Loucy (cell line): Measurements from ENCODE around the gene DAPL1.

Source experiments
- H2AFZ ChIP-seq: fragments of 200-600 bp; sonication (generic); 2 replicates; pipeline ENCODE4 v1.6.0; 2016; ENCODE audit warnings: antibody characterized with exemption, mild to moderate bottlenecking, low read length, moderate library complexity
- H3F3A ChIP-seq: fragments of 200-600 bp; 2 replicates; pipeline ENCODE4 v1.6.0; 2016; ENCODE audit warnings: antibody characterized with exemption, low read depth, mild to moderate bottlenecking
- H3K27me3 ChIP-seq: fragments of 200-600 bp; sonication (generic); 2 replicates; pipeline ENCODE4 v1.6.1; 2014; ENCODE audit warnings: low read length, mild to moderate bottlenecking; ENCODE audit not compliant: insufficient read depth, poor library complexity, severe bottlenecking
- H3K36me3 ChIP-seq: fragments of 200-600 bp; sonication (generic); 2 replicates; pipeline ENCODE4 v1.6.1; 2016; ENCODE audit warnings: low read length; ENCODE audit not compliant: insufficient read depth
- H3K4me1 ChIP-seq: fragments of 200-600 bp; sonication (generic); 2 replicates; pipeline ENCODE4 v1.5.1; 2014; ENCODE audit warnings: low read length, mild to moderate bottlenecking; ENCODE audit not compliant: insufficient read depth, poor library complexity, severe bottlenecking
- H3K4me2 ChIP-seq: fragments of 200-600 bp; sonication (generic); 2 replicates; pipeline ENCODE4 v1.6.0; 2014; ENCODE audit warnings: antibody characterized with exemption, low read length, low read depth, mild to moderate bottlenecking; ENCODE audit not compliant: poor library complexity, severe bottlenecking
- H3K4me3 ChIP-seq: fragments of 200-600 bp; sonication (generic); 2 replicates; pipeline ENCODE4 v1.5.1; 2014; ENCODE audit warnings: low read length, mild to moderate bottlenecking, mixed read lengths; ENCODE audit not compliant: poor library complexity, severe bottlenecking
- H3K79me2 ChIP-seq: fragments of 200-600 bp; sonication (generic); 2 replicates; pipeline ENCODE4 v1.6.1; 2014; ENCODE audit warnings: low read length; ENCODE audit not compliant: insufficient read depth
- H3K9ac ChIP-seq: fragments of 200-600 bp; sonication (generic); 2 replicates; pipeline ENCODE4 v1.6.0; 2014; ENCODE audit warnings: mild to moderate bottlenecking, low read depth, low read length, moderate library complexity; ENCODE audit not compliant: poor library complexity, severe bottlenecking
- H3K9me2 ChIP-seq: fragments of 200-600 bp; sonication (generic); replicated peaks from 2 replicates; pipeline ENCODE4 v1.6.1; 2016; ENCODE audit warnings: low read depth, low read length, mixed read lengths
- H3K9me3 ChIP-seq: fragments of 200-600 bp; sonication (generic); 2 replicates; pipeline ENCODE4 v1.6.1; 2014; ENCODE audit warnings: mild to moderate bottlenecking, antibody characterized with exemption, low read length, low read depth; ENCODE audit not compliant: insufficient read depth
- H4K20me1 ChIP-seq: fragments of 200-600 bp; sonication (generic); 2 replicates; pipeline ENCODE4 v1.6.0; 2014; ENCODE audit warnings: antibody characterized with exemption, low read length, mild to moderate bottlenecking; ENCODE audit not compliant: insufficient read depth, poor library complexity, severe bottlenecking
- CTCF ChIP-seq: fragments of 200-600 bp; sonication (generic); conservative IDR thresholded peaks from 2 replicates; pipeline ENCODE4 v1.5.1; 2014; ENCODE audit warnings: mild to moderate bottlenecking, antibody characterized with exemption, low read length
- EZH2phosphoT487 ChIP-seq: fragments of 200-600 bp; IDR thresholded peaks from 2 replicates; pipeline ENCODE4 v1.6.1; 2018; ENCODE audit warnings: antibody characterized with exemption, mild to moderate bottlenecking, moderate library complexity, borderline replicate concordance

DAPL1 gene

DNA sequence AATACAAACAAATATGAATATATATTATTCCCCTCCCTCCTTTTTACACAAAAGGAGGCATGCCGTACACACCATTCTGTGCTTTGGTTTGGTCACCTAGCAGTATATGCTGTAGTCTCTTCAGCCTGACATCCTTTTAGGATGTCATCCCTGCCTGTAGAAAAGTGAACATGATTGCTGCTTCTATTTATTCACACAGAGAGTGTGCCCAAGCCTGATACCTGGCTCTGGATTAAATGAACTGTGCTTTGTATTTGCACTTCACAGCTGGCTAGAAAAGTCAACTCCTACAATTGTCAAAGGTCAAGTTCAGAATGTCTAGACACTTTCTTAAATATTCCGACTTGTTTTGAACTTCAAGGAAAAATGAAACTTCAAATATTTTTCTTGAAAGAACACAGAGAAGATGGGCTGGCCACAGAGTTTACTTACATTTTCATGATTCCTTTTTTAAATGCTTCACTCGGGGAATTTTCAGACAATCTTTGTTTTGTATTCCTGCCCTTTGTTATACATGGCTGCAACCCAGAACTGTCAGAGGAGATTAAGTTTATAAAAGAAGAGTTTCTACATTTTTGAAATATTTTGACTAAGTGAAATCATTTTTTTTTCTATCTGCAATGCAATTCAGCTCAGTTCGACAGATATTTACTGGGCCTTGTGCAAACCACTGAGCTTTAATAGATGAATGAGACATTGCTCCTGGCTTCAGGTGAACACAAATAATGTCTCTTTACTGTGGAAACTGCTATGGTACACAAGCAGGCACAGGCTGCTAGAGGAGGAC, 33.5 kb downstream of the DAPL1 start:
- H3F3A ChIP-seq, result no peaks in the 10 kb centered on the region
- H3K4me3 ChIP-seq, result no peak overlapping the region
- H3K9ac ChIP-seq, result no peak overlapping the region
- no peaks in the 10 kb centered on the region for H3K79me2 ChIP-seq
- no peak overlapping the region for H3K4me2 ChIP-seq
- TF ChIP-seq CTCF (no peak), EZH2phosphoT487 (no peak)
- H2AFZ ChIP-seq, result no peak overlapping the region
- H3K36me3 ChIP-seq, result no peaks in the 10 kb centered on the region
- no peaks in the 10 kb centered on the region for H4K20me1 ChIP-seq
- H3K4me1 ChIP-seq, result no peaks in the 10 kb centered on the region
- no peaks in the 10 kb centered on the region for H3K9me2 ChIP-seq
- H3K9me3 ChIP-seq, result no peaks in the 10 kb centered on the region
- no peaks in the 10 kb centered on the region for H3K27me3 ChIP-seq

GRCh38 chr2:158829167-158829566, 34.0 kb downstream of the DAPL1 start:
- no peaks in the 10 kb centered on the region for H3K4me1 ChIP-seq
- H3K4me2 ChIP-seq, result no peak overlapping the region
- TF ChIP-seq EZH2phosphoT487 (no peak), CTCF (no peak)
- H3K79me2 ChIP-seq, result no peaks in the 10 kb centered on the region
- H3K36me3 ChIP-seq, result no peaks in the 10 kb centered on the region
- no peaks in the 10 kb centered on the region for H3K27me3 ChIP-seq
- H3K4me3 ChIP-seq, result no peak overlapping the region
- no peaks in the 10 kb centered on the region for H3K9me3 ChIP-seq
- no peaks in the 10 kb centered on the region for H3F3A ChIP-seq
- H4K20me1 ChIP-seq, result no peaks in the 10 kb centered on the region
- H3K9ac ChIP-seq, result no peak overlapping the region
- H3K9me2 ChIP-seq, result no peaks in the 10 kb centered on the region
- no peak overlapping the region for H2AFZ ChIP-seq

DNA sequence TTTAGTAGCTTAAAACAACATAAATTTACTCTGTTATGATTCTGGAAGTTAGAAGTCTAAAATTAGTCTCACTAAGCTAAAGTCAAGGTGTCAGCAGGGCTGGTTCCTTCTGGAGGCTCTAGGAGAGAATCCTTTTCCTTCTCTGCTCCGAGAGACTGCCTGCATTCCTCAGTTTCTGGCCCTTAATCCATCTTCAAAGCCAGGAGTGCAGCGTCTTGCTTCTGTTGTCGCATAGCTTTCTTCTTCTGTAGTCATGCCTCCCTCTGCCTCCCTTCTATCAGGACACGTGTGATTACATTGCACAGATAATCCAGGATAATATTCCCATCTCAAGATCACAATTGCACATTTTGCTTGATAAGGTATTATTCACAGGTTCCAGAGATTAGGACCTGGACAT, 35.1 kb downstream of the DAPL1 start:
- no peaks in the 10 kb centered on the region for H3K79me2 ChIP-seq

More for the DNA sequence above, 35.1 kb downstream of the DAPL1 start:
- H3K36me3 ChIP-seq, result no peaks in the 10 kb centered on the region
- no peaks in the 10 kb centered on the region for H3K9me2 ChIP-seq
- H4K20me1 ChIP-seq, result no peaks in the 10 kb centered on the region
- H2AFZ ChIP-seq, result no peak overlapping the region
- TF ChIP-seq EZH2phosphoT487 (no peak), CTCF (no peak)
- H3K27me3 ChIP-seq, result no peaks in the 10 kb centered on the region
- H3K9ac ChIP-seq, result no peak overlapping the region
- H3K4me3 ChIP-seq, result no peak overlapping the region
- no peaks in the 10 kb centered on the region for H3K4me1 ChIP-seq
- H3F3A ChIP-seq, result no peaks in the 10 kb centered on the region
- H3K9me3 ChIP-seq, result no peaks in the 10 kb centered on the region
- no peak overlapping the region for H3K4me2 ChIP-seq
